ENCODE results near the gene PRLHR.

PRLHR gene

GRCh38 chr10:118565301-118566075, 30.0 kb downstream of the PRLHR start:
- TF ChIP-seq CTCF (IDR thresholded peaks at IDR 0.05; ENCODE audit: borderline replicate concordance, insufficient read depth, low read depth, low read length) = no peak
- H3K4me3 ChIP-seq (ENCODE audit: low read depth, low read length) = no peak overlapping the region

GRCh38 chr10:118564652-118565051, 30.8 kb downstream of the PRLHR start:
- no peak for TF ChIP-seq CTCF (IDR thresholded peaks at IDR 0.05; ENCODE audit: borderline replicate concordance, insufficient read depth, low read depth, low read length)
- H3K4me3 ChIP-seq (ENCODE audit: low read depth, low read length) = no peak overlapping the region

- H3K4me3 ChIP-seq (ENCODE audit: low read depth, low read length) = no peak overlapping the region
- TF ChIP-seq CTCF (IDR thresholded peaks at IDR 0.05; ENCODE audit: borderline replicate concordance, insufficient read depth, low read depth, low read length) = no peak
Observed at GRCh38 chr10:118564114-118564513, 31.3 kb downstream of the PRLHR start.

GRCh38 chr10:118563373-118563890, 32.0 kb downstream of the PRLHR start:
- no peak for TF ChIP-seq CTCF (IDR thresholded peaks at IDR 0.05; ENCODE audit: borderline replicate concordance, insufficient read depth, low read depth, low read length)
- no peak overlapping the region for H3K4me3 ChIP-seq (ENCODE audit: low read depth, low read length)

GRCh38 chr10:118562851-118563250, 32.6 kb downstream of the PRLHR start:
- H3K4me3 ChIP-seq (ENCODE audit: low read depth, low read length) = no peak overlapping the region
- TF ChIP-seq CTCF (IDR thresholded peaks at IDR 0.05; ENCODE audit: borderline replicate concordance, insufficient read depth, low read depth, low read length) = no peak

- no peak for TF ChIP-seq CTCF (IDR thresholded peaks at IDR 0.05; ENCODE audit: borderline replicate concordance, insufficient read depth, low read depth, low read length)
- H3K4me3 ChIP-seq (ENCODE audit: low read depth, low read length) = no peak overlapping the region
Observed at GRCh38 chr10:118557946-118558345, 37.5 kb downstream of the PRLHR start.

GRCh38 chr10:118551535-118552100, 43.8 kb downstream of the PRLHR start:
- H3K4me3 ChIP-seq (ENCODE audit: low read depth, low read length) = no peak overlapping the region
- no peak for TF ChIP-seq CTCF (IDR thresholded peaks at IDR 0.05; ENCODE audit: borderline replicate concordance, insufficient read depth, low read depth, low read length)
